DMS79 (cell line): ENCODE data around the gene EXT2.
A peak's percentile ranks its signal among the peaks of the same experiment; 100 is the strongest.

Experiments used
- DNase-seq: peaks from one replicate; lab custom pipeline; 2025; lab: John Stamatoyannopoulos, UW

EXT2 gene

GRCh38 chr11:44085330-44085729 lies 10.1 kb upstream of the EXT2 start:
- no peak for DNase-seq

GRCh38 chr11:44088377-44088776 lies 7.1 kb upstream of the EXT2 start:
- no peak for DNase-seq

GRCh38 chr11:44088871-44089270 lies 6.6 kb upstream of the EXT2 start:
- DNase-seq, result no peak

- no peak for DNase-seq
Observed at GRCh38 chr11:44090539-44090938, 4.9 kb upstream of the EXT2 start.

GRCh38 chr11:44094260-44094868 lies 1.1 kb upstream of the EXT2 start:
- DNase-seq, result peak; percentile 46

- DNase-seq, result no peak
Observed at GRCh38 chr11:44096360-44097185, 1.1 kb downstream of the EXT2 start.

GRCh38 chr11:44097821-44098220 lies 2.3 kb downstream of the EXT2 start:
- DNase-seq, result no peak

GRCh38 chr11:44101098-44101497 lies 5.6 kb downstream of the EXT2 start:
- DNase-seq, result no peak

GRCh38 chr11:44104481-44105294 lies 9.2 kb downstream of the EXT2 start:
- DNase-seq, result no peak

- DNase-seq, result no peak
Observed at GRCh38 chr11:44108260-44108659, 12.8 kb downstream of the EXT2 start.

- DNase-seq, result no peak
Observed at GRCh38 chr11:44110231-44110679, 14.8 kb downstream of the EXT2 start.

- DNase-seq, result no peak
Observed at GRCh38 chr11:44112091-44112821, 16.8 kb downstream of the EXT2 start.

GRCh38 chr11:44113018-44113417 lies 17.5 kb downstream of the EXT2 start:
- no peak for DNase-seq

- DNase-seq, result no peak
Observed at GRCh38 chr11:44113572-44113971, 18.1 kb downstream of the EXT2 start.

GRCh38 chr11:44116234-44116830 lies 20.9 kb downstream of the EXT2 start:
- no peak for DNase-seq

- DNase-seq, result no peak
Observed at GRCh38 chr11:44120169-44120568, 24.7 kb downstream of the EXT2 start.

- DNase-seq, result no peak
Observed at GRCh38 chr11:44125598-44125997, 30.1 kb downstream of the EXT2 start.

- DNase-seq, result no peak
Observed at GRCh38 chr11:44126304-44126703, 30.8 kb downstream of the EXT2 start.

GRCh38 chr11:44127130-44127529 lies 31.7 kb downstream of the EXT2 start:
- no peak for DNase-seq

GRCh38 chr11:44128729-44129128 lies 33.3 kb downstream of the EXT2 start:
- no peak for DNase-seq

- DNase-seq, result no peak
Observed at GRCh38 chr11:44130751-44131150, 35.3 kb downstream of the EXT2 start.
